NCI-H526 treated with DMSO at 0.1 percent for 48 hours (cell line): ENCODE data around the gene HACD4.
"Not testable (repeated sequence)": the region's sequence is repeated elsewhere in the genome, so short reads cannot be mapped to it uniquely, and the experiment has no call there.

Experiments used
- DNase-seq: peaks from one replicate; lab custom pipeline; 2025; lab: John Stamatoyannopoulos, UW

The HACD4 gene

DNA sequence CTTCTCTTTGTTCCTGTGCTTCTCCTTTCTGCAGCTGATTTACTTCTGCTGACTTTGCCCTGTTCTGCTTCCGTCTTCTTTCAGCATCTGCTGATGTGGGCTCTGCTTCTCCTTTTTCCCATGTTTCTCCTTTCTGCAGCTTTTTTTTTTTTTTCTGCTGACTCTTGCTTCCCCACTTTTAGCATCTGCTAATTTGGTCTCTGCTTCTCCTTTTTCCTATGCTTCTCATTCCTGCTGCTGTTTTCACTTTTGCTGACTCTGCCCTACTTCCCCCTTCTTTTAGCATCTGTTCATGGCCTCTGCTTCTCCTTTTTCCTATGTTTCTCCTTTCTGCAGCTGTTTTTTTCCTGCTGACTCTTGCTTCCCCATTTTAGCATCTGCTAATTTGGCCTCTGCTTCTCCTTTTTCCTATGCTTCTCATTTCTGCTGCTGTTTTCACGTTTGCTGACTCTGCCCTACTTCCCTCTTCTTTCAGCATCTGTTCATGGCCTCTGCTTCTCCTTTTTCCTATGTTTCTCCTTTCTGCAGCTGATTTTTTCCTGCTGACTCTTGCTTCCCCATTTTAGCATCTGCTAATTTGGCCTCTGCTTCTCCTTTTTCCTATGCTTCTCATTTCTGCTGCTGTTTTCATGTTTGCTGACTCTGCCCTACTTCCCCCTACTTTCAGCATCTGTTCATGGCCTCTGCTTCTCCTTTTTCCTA, 58.0 kb downstream of the HACD4 start:
- not testable (repeated sequence) for DNase-seq

GRCh38 chr9:20972684-20973083, 58.8 kb downstream of the HACD4 start:
- DNase-seq: no peak

GRCh38 chr9:20962536-20963225, 68.8 kb downstream of the HACD4 start:
- DNase-seq: no peak

GRCh38 chr9:20950707-20951106, 80.7 kb downstream of the HACD4 start:
- no peak for DNase-seq
